A549 (cell line): ENCODE measurements around the gene POT1. TPM values are rescaled to one million over a fixed set of nuclear protein-coding genes. Genes with fewer than 3 reads are reported as not detected.

Experiments
- ATAC-seq, 2 experiments: fragments of 200-7000 bp in 1 of 2; fragments of >200 bp in 1 of 2; cut with Nextera tagmentation in 1 of 2; cut with Tn5 transposase in 1 of 2; 3 replicates each; pipeline versions ENCODE4 v1.8.0 to v1.9.1; 2018 to 2020; ENCODE audit warnings: mild to moderate bottlenecking in 1 of 2, moderate library complexity in 1 of 2
- CTCF ChIA-PET: fragments of 300-600 bp; sonication (Branson Sonifier 250); formaldehyde crosslinking; extraction: SDS; loops from one replicate; lab custom pipeline; 2021; ENCODE audit warnings: antibody characterized with exemption, inconsistent platforms; lab: Yijun Ruan, JAX
- POLR2A ChIA-PET: fragments of 350-600 bp; formaldehyde crosslinking; extraction: SDS; loops from one replicate; lab custom pipeline; 2021; ENCODE audit warnings: antibody characterized with exemption, inconsistent platforms; lab: Yijun Ruan, JAX
- DNase-seq, 2 experiments: peaks; one replicate each; pipeline versions ENCODE4 v3.0.0 to v3.0.0-alpha.2; 2011 to 2016; ENCODE audit warnings: low read depth in 1 of 2, low spot score in 1 of 2
- FAIRE-seq: peaks from 2 replicates; lab custom pipeline; 2011; peaks lifted over from hg19 to GRCh38; lab: Jason Lieb, UNC
- H3K27ac ChIP-seq, 2 experiments: fragments of >200 bp; sonication (Bioruptor Twin); formaldehyde crosslinking; 3 replicates each; pipeline ENCODE4 v1.5.1; 2016 to 2017
- H3K4me1 ChIP-seq: fragments of >200 bp; sonication (Bioruptor Twin); formaldehyde crosslinking; 3 replicates; pipeline ENCODE4 v1.6.1; 2016
- H3K4me2 ChIP-seq: fragments of >200 bp; sonication (Bioruptor Twin); formaldehyde crosslinking; 3 replicates; pipeline ENCODE4 v1.6.1; 2016
- H3K4me3 ChIP-seq: fragments of >200 bp; sonication (Bioruptor Twin); formaldehyde crosslinking; 3 replicates; pipeline ENCODE4 v1.5.1; 2016
- H3K9me3 ChIP-seq: fragments of >200 bp; sonication (Bioruptor Twin); formaldehyde crosslinking; 3 replicates; pipeline ENCODE4 v1.6.1; 2016
- BCL3 ChIP-seq: fragments of >200 bp; sonication (Bioruptor Twin); formaldehyde crosslinking; IDR thresholded peaks from 3 replicates; pipeline ENCODE4 v1.6.1; 2016
- BHLHE40 ChIP-seq: IDR thresholded peaks from 2 replicates; pipeline ENCODE4 v1.6.1; 2012; ENCODE audit warnings: low read depth, low read length, inconsistent platforms
- CEBPB ChIP-seq, 2 experiments: fragments of >200 bp in 1 of 2; sonication (Bioruptor Twin) in 1 of 2; formaldehyde crosslinking in 1 of 2; IDR thresholded peaks; 2 replicates each; pipeline ENCODE4 v1.6.1; 2012 to 2016
- CHD4 ChIP-seq: fragments of 200-600 bp; sonication (generic); IDR thresholded peaks from 2 replicates; pipeline ENCODE4 v1.6.1; 2016; ENCODE audit warnings: antibody characterized with exemption, mild to moderate bottlenecking, borderline replicate concordance
- CTCF ChIP-seq: fragments of >200 bp; sonication (Bioruptor Twin); formaldehyde crosslinking; IDR thresholded peaks from 3 replicates; pipeline ENCODE4 v1.5.1; 2016
- E2F6 ChIP-seq: IDR thresholded peaks from 2 replicates; pipeline ENCODE4 v1.6.1; 2012; ENCODE audit warnings: low read depth, borderline replicate concordance
- ELK1 ChIP-seq: fragments of 150-350 bp; IDR thresholded peaks from 2 replicates; pipeline ENCODE4 v1.6.1; 2014; ENCODE audit warnings: low read depth, mild to moderate bottlenecking, low read length
- FOSL2 ChIP-seq, 2 experiments: fragments of 450-650 bp in 1 of 2; fragments of >200 bp in 1 of 2; sonication (Bioruptor Twin) in 1 of 2; formaldehyde crosslinking; IDR thresholded peaks; 2 replicates each; pipeline versions ENCODE4 v1.5.0 to v1.6.1; 2016 to 2020; ENCODE audit warnings: mild to moderate bottlenecking in 1 of 2, moderate library complexity in 1 of 2
- HEYL ChIP-seq: fragments of 250-450 bp; sonication (Bioruptor Pico); IDR thresholded peaks from 2 replicates; pipeline ENCODE4 v1.8.0; 2021; ENCODE audit warnings: mild to moderate bottlenecking, moderate library complexity
- HMGXB4 ChIP-seq: fragments of 250-450 bp; sonication (Bioruptor Pico); IDR thresholded peaks from 2 replicates; pipeline ENCODE4 v1.5.0; 2021; ENCODE audit warnings: mild to moderate bottlenecking, moderate library complexity, borderline replicate concordance
- MAZ ChIP-seq: fragments of 150-350 bp; IDR thresholded peaks from 2 replicates; pipeline ENCODE4 v1.6.1; 2014; ENCODE audit warnings: antibody characterized with exemption, low read depth, low read length, borderline replicate concordance
- MYC ChIP-seq: IDR thresholded peaks from 2 replicates; pipeline ENCODE4 v1.6.1; 2012; ENCODE audit warnings: mild to moderate bottlenecking, inconsistent platforms, low read length, improper control_type of control experiment, borderline replicate concordance
- POLR2AphosphoS2 ChIP-seq: conservative IDR thresholded peaks from 2 replicates; pipeline ENCODE4 v1.6.1; 2012; ENCODE audit warnings: low read length, improper control_type of control experiment, inconsistent platforms
- RCOR1 ChIP-seq: fragments of 150-350 bp; IDR thresholded peaks from 2 replicates; pipeline ENCODE4 v1.6.1; 2014; ENCODE audit warnings: antibody characterized with exemption, low read length, low read depth
- REST ChIP-seq: fragments of 200-600 bp; sonication (generic); IDR thresholded peaks from 2 replicates; pipeline ENCODE4 v1.6.1; 2016; ENCODE audit warnings: antibody characterized with exemption, mild to moderate bottlenecking, moderate library complexity
- RFX5 ChIP-seq: fragments of 450-650 bp; IDR thresholded peaks from 2 replicates; pipeline ENCODE4 v1.7.1; 2014; ENCODE audit warnings: antibody characterized with exemption, mild to moderate bottlenecking, moderate library complexity
- RNF2 ChIP-seq: fragments of 200-600 bp; sonication (generic); IDR thresholded peaks from 2 replicates; pipeline ENCODE4 v1.6.1; 2016; ENCODE audit warnings: low read depth, mild to moderate bottlenecking, antibody characterized with exemption, moderate library complexity, borderline replicate concordance
- TP53 ChIP-seq: fragments of 250-450 bp; sonication (Bioruptor Pico); IDR thresholded peaks from 2 replicates; pipeline ENCODE4 v1.5.0; 2021; ENCODE audit warnings: mild to moderate bottlenecking, moderate library complexity
- ZSCAN20 ChIP-seq: fragments of 250-450 bp; sonication (Bioruptor Pico); IDR thresholded peaks from 2 replicates; pipeline ENCODE4 v1.8.0; 2022; ENCODE audit warnings: mild to moderate bottlenecking, moderate library complexity
- WGBS: methylation state at CpG from one replicate; pipeline ENCODE4 v1.1.6; 2017; ENCODE audit errors: missing lambda C conversion rate; 5-methylcytosine and 5-hydroxymethylcytosine counted together
- polyA plus RNA-seq, 4 experiments: library from polyadenylated mRNA; depleted of rRNA in 3 of 4; stranded (reverse); fragments of >200 nt; fragmentation: RNase III in 1 of 4; extraction: RNeasy Plus Mini Kit Qiagen cat#74134 plus additional on column Dnase treatment in 1 of 4; gene quantifications; 2 replicates in 3 of 4; 3 replicates in 1 of 4; pipeline ENCODE4 v1.2.3, GENCODE V29; 2011 to 2017

The POT1 gene
- polyA plus RNA-seq, 2 of the 4 experiments (the other 2 are of a cell fraction) = 21.6 to 56.2 TPM

- Histone ChIP-seq H3K4me3 (no peak overlapping the region), H3K27ac (no peak overlapping the region), H3K4me2 (no peak overlapping the region), H3K9me3 (no peaks in the 10 kb centered on the region), H3K4me1 (no peaks in the 10 kb centered on the region)
- POLR2A ChIA-PET = no interaction called here
- ATAC-seq = no peak
- DNase-seq = no peak
- no peak for TF ChIP-seq MAZ
- TF ChIP-seq BHLHE40 = no peak
- WGBS = 48% methylated on average over 1 of the region's 1 CpG
- CTCF ChIA-PET = interaction anchor here (1.6 kb wide), 1 partner anchor 626 kb away, joined by 6 read pairs; no protein-coding TSS in a partner anchor
- FAIRE-seq = no peak
Measured at GRCh38 chr7:124780608-124781007, 149.0 kb downstream of the POT1 start.

GRCh38 chr7:124780056-124780455 is 149.6 kb downstream of the POT1 start:
- POLR2A ChIA-PET = no interaction called here
- TF ChIP-seq RNF2 (no peak), E2F6 (no peak)
- ATAC-seq (no peak), DNase-seq (no peak), FAIRE-seq (no peak)
- CTCF ChIA-PET = interaction anchor here (0.6 to 1.6 kb wide), 2 partner anchors 18 to 625 kb away, joined by 5 to 6 read pairs; no protein-coding TSS in a partner anchor
- H3K4me1 ChIP-seq = no peaks in the 10 kb centered on the region
- no peak overlapping the region for H3K27ac ChIP-seq
- no peak overlapping the region for H3K4me3 ChIP-seq
- no peaks in the 10 kb centered on the region for H3K9me3 ChIP-seq
- no peak overlapping the region for H3K4me2 ChIP-seq

- POLR2A ChIA-PET = no interaction called here
Measured at GRCh38 chr7:124779620-124780019, 150.0 kb downstream of the POT1 start.

More at GRCh38 chr7:124779620-124780019, 150.0 kb downstream of the POT1 start:
- Histone ChIP-seq H3K27ac (no peak overlapping the region), H3K4me3 (no peak overlapping the region), H3K9me3 (no peaks in the 10 kb centered on the region), H3K4me2 (no peak overlapping the region), H3K4me1 (no peaks in the 10 kb centered on the region)
- no peak for TF ChIP-seq CEBPB (IDR thresholded peaks at IDR 0.05)
- no peak for TF ChIP-seq REST
- no peak for TF ChIP-seq RCOR1
- no peak for TF ChIP-seq ELK1
- no peak for TF ChIP-seq TP53 (CRISPR knock-in tag)
- TF ChIP-seq CHD4 = no peak
- no peak for TF ChIP-seq HEYL
- TF ChIP-seq POLR2AphosphoS2 = no peak
- no peak for TF ChIP-seq MYC
- TF ChIP-seq RNF2 = no peak
- TF ChIP-seq ZSCAN20 (CRISPR knock-in tag) = no peak
- TF ChIP-seq RFX5 = no peak
- no peak for TF ChIP-seq BCL3
- TF ChIP-seq HMGXB4 = no peak
- TF ChIP-seq FOSL2 (IDR thresholded peaks at IDR 0.05) = no peak
- no peak for TF ChIP-seq FOSL2 (CRISPR knock-in tag; IDR thresholded peaks at IDR 0.05)
- no peak for TF ChIP-seq MAZ
- TF ChIP-seq CTCF = no peak
- FAIRE-seq (no peak), ATAC-seq (no peak), DNase-seq (no peak)
- CTCF ChIA-PET = interaction anchor here (0.6 to 1.6 kb wide), 2 partner anchors 19 to 625 kb away, joined by 5 to 6 read pairs; no protein-coding TSS in a partner anchor
